ENCODE data around the gene PRUNE1.

The PRUNE1 gene

GRCh38 chr1:151039521-151039920 is 31.3 kb downstream of the PRUNE1 start:
- Histone ChIP-seq H3K4me3 (ENCODE audit: low read length) (no peak overlapping the region), H2AFZ (ENCODE audit: low read depth, low read length) (no peak overlapping the region), H3K9me3 (ENCODE audit: insufficient read depth, low read length) (no peaks in the 10 kb centered on the region), H3K79me2 (ENCODE audit: low read length) (no peaks in the 10 kb centered on the region), H3K9ac (ENCODE audit: low read length) (no peak overlapping the region), H3K4me1 (ENCODE audit: low read length) (no peaks in the 10 kb centered on the region), H4K20me1 (ENCODE audit: insufficient read depth, low read length) (no peaks in the 10 kb centered on the region), H3K36me3 (replicated peaks; ENCODE audit: low read depth, low read length) (peaks cover 4% of the 10 kb centered on the region), H3K27ac (ENCODE audit: low read length) (no peak overlapping the region), H3K27me3 (ENCODE audit: low read depth, low read length) (no peaks in the 10 kb centered on the region), H3K4me2 (ENCODE audit: low read length) (no peak overlapping the region)
- no peak for TF ChIP-seq EZH2phosphoT487 (IDR thresholded peaks at IDR 0.05; ENCODE audit: low read depth)

GRCh38 chr1:151043163-151043562 is 34.9 kb downstream of the PRUNE1 start:
- Histone ChIP-seq H3K27me3 (ENCODE audit: low read depth, low read length) (no peaks in the 10 kb centered on the region), H3K4me1 (ENCODE audit: low read length) (peaks cover 10% of the 10 kb centered on the region), H4K20me1 (ENCODE audit: insufficient read depth, low read length) (no peaks in the 10 kb centered on the region), H3K36me3 (replicated peaks; ENCODE audit: low read depth, low read length) (no peaks in the 10 kb centered on the region), H3K79me2 (ENCODE audit: low read length) (no peaks in the 10 kb centered on the region), H3K9me3 (ENCODE audit: insufficient read depth, low read length) (no peaks in the 10 kb centered on the region), H3K4me2 (ENCODE audit: low read length) (no peak overlapping the region), H3K4me3 (ENCODE audit: low read length) (no peak overlapping the region), H3K9ac (ENCODE audit: low read length) (no peak overlapping the region), H3K27ac (ENCODE audit: low read length) (no peak overlapping the region), H2AFZ (ENCODE audit: low read depth, low read length) (no peak overlapping the region)
- TF ChIP-seq CTCF (IDR thresholded peaks at IDR 0.05; ENCODE audit: low read depth, low read length) (no peak), EZH2phosphoT487 (IDR thresholded peaks at IDR 0.05; ENCODE audit: low read depth) (no peak)

- no peak within 1 kb of the TSS for H3K27ac ChIP-seq (ENCODE audit: low read length)
- H3K27me3 ChIP-seq (ENCODE audit: low read depth, low read length): no peaks in the 10 kb centered on the region
- peak within 1 kb of the TSS; percentile 94 for H2AFZ ChIP-seq (ENCODE audit: low read depth, low read length)
- TF ChIP-seq EZH2phosphoT487 (IDR thresholded peaks at IDR 0.05; ENCODE audit: low read depth): no peak
- TF ChIP-seq CTCF (IDR thresholded peaks at IDR 0.05; ENCODE audit: low read depth, low read length): no peak
- no peaks in the 10 kb centered on the region for H4K20me1 ChIP-seq (ENCODE audit: insufficient read depth, low read length)
- peak within 1 kb of the TSS; percentile 84 for H3K4me3 ChIP-seq (ENCODE audit: low read length)
- H3K4me1 ChIP-seq (ENCODE audit: low read length): peaks cover 10% of the 10 kb centered on the region
- peak within 1 kb of the TSS; percentile 88 for H3K4me2 ChIP-seq (ENCODE audit: low read length)
- peak within 1 kb of the TSS; percentile 72 for H3K9ac ChIP-seq (ENCODE audit: low read length)
- H3K79me2 ChIP-seq (ENCODE audit: low read length): no peaks in the 10 kb centered on the region
- peaks cover 14% of the 10 kb centered on the region for H3K36me3 ChIP-seq (replicated peaks; ENCODE audit: low read depth, low read length)
- no peaks in the 10 kb centered on the region for H3K9me3 ChIP-seq (ENCODE audit: insufficient read depth, low read length)
Measured at GRCh38 chr1:151047591-151047924, 39.3 kb downstream of the PRUNE1 start, which contains the start of gene C1orf56. TSS of gene C1orf56 (plus strand) at chr1:151047751. CDS start at chr1:151047848, 97 bp downstream.

GRCh38 chr1:151047925-151048644 is 39.8 kb downstream of the PRUNE1 start:
- Histone ChIP-seq H2AFZ (ENCODE audit: low read depth, low read length) (peak overlapping the region; percentile 94), H3K36me3 (replicated peaks; ENCODE audit: low read depth, low read length) (peaks cover 19% of the 10 kb centered on the region), H3K27ac (ENCODE audit: low read length) (no peak overlapping the region), H3K4me3 (ENCODE audit: low read length) (peak overlapping the region; percentile 84), H3K9me3 (ENCODE audit: insufficient read depth, low read length) (no peaks in the 10 kb centered on the region), H3K4me2 (ENCODE audit: low read length) (peak overlapping the region; percentile 88), H3K4me1 (ENCODE audit: low read length) (peaks cover 10% of the 10 kb centered on the region), H3K27me3 (ENCODE audit: low read depth, low read length) (no peaks in the 10 kb centered on the region), H3K79me2 (ENCODE audit: low read length) (no peaks in the 10 kb centered on the region), H4K20me1 (ENCODE audit: insufficient read depth, low read length) (no peaks in the 10 kb centered on the region), H3K9ac (ENCODE audit: low read length) (peak overlapping the region; percentile 72)
- TF ChIP-seq CTCF (IDR thresholded peaks at IDR 0.05; ENCODE audit: low read depth, low read length) (peak; percentile 51), EZH2phosphoT487 (IDR thresholded peaks at IDR 0.05; ENCODE audit: low read depth) (no peak)
